IPS-11a (cell line): ENCODE measurements around the gene SNX30.

Experiments
- H3K4me3 ChIP-seq: one replicate; pipeline ENCODE4 v1.5.1; 2013; ENCODE audit warnings: low read depth, low read length, control low read depth

SNX30 gene

GRCh38 chr9:112853882-112854585 is 103.5 kb downstream of the SNX30 start:
- no peak overlapping the region for H3K4me3 ChIP-seq

GRCh38 chr9:112854657-112855056 is 104.1 kb downstream of the SNX30 start:
- no peak overlapping the region for H3K4me3 ChIP-seq

- no peak overlapping the region for H3K4me3 ChIP-seq
These were observed 105.6 kb downstream of the SNX30 start for GRCh38 chr9:112856200-112856599.

- no peak overlapping the region for H3K4me3 ChIP-seq
These were observed 106.3 kb downstream of the SNX30 start for GRCh38 chr9:112856843-112857242.

- no peak overlapping the region for H3K4me3 ChIP-seq
These were observed 107.4 kb downstream of the SNX30 start for GRCh38 chr9:112858005-112858404.

GRCh38 chr9:112858625-112859147 is 108.1 kb downstream of the SNX30 start:
- H3K4me3 ChIP-seq: no peak overlapping the region

GRCh38 chr9:112860451-112860850 is 109.9 kb downstream of the SNX30 start:
- no peak overlapping the region for H3K4me3 ChIP-seq

GRCh38 chr9:112861155-112861554 is 110.6 kb downstream of the SNX30 start:
- no peak overlapping the region for H3K4me3 ChIP-seq

- no peak overlapping the region for H3K4me3 ChIP-seq
These were observed 111.3 kb downstream of the SNX30 start for GRCh38 chr9:112861638-112862555.

- no peak overlapping the region for H3K4me3 ChIP-seq
These were observed 112.7 kb downstream of the SNX30 start for GRCh38 chr9:112863214-112863613.

- H3K4me3 ChIP-seq: no peak overlapping the region
These were observed 113.2 kb downstream of the SNX30 start for GRCh38 chr9:112863746-112864145.

GRCh38 chr9:112864403-112864802 is 113.8 kb downstream of the SNX30 start:
- no peak overlapping the region for H3K4me3 ChIP-seq

GRCh38 chr9:112864982-112865381 is 114.4 kb downstream of the SNX30 start:
- H3K4me3 ChIP-seq: no peak overlapping the region

- no peak overlapping the region for H3K4me3 ChIP-seq
These were observed 116.2 kb downstream of the SNX30 start for GRCh38 chr9:112866662-112867274.

GRCh38 chr9:112867275-112867991 is 116.9 kb downstream of the SNX30 start:
- no peak overlapping the region for H3K4me3 ChIP-seq

- H3K4me3 ChIP-seq: no peak overlapping the region
These were observed 117.9 kb downstream of the SNX30 start for GRCh38 chr9:112868461-112868860.

GRCh38 chr9:112869041-112869529 is 118.5 kb downstream of the SNX30 start:
- no peak overlapping the region for H3K4me3 ChIP-seq

GRCh38 chr9:112869917-112870316 is 119.4 kb downstream of the SNX30 start:
- H3K4me3 ChIP-seq: no peak overlapping the region

GRCh38 chr9:112870556-112870955 is 120.0 kb downstream of the SNX30 start:
- H3K4me3 ChIP-seq: no peak overlapping the region

- no peak overlapping the region for H3K4me3 ChIP-seq
These were observed 121.5 kb downstream of the SNX30 start for GRCh38 chr9:112872019-112872418.
